OCI-LY7 (cell line): ENCODE results near the gene JAZF1. TPM values are rescaled to one million over a fixed set of nuclear protein-coding genes. Genes with fewer than 3 reads are reported as not detected.

Experiments used
- BruUV-seq: library from RNA; stranded (reverse); fragments of 400-500 nt; replicated peaks from 2 replicates; lab custom pipeline; 2021; lab: Mats Ljungman, UMichigan
- CTCF ChIA-PET: fragments of 300-600 bp; sonication (Branson Sonifier 250); formaldehyde crosslinking; loops from one replicate; lab custom pipeline; 2022; ENCODE audit warnings: antibody characterized with exemption; ENCODE audit not compliant: unreplicated experiment; lab: Charles Lee
- POLR2A ChIA-PET: fragments of 300-600 bp; sonication (Branson Sonifier 250); formaldehyde crosslinking; loops from one replicate; lab custom pipeline; 2022; ENCODE audit warnings: antibody characterized with exemption; lab: Charles Lee
- DNase-seq: peaks from one replicate; pipeline ENCODE4 v3.0.0-alpha.2; 2015; ENCODE audit warnings: low spot score
- H2AFZ ChIP-seq: fragments of 200-600 bp; sonication (generic), shearing (Covaris generic); 2 replicates; pipeline ENCODE4 v1.6.1; 2014; ENCODE audit warnings: mild to moderate bottlenecking, antibody characterized with exemption, low read length, moderate library complexity
- H3K27ac ChIP-seq: fragments of 200-600 bp; sonication (generic); 2 replicates; pipeline ENCODE4 v1.5.1; 2014; ENCODE audit warnings: mixed run types, low read depth, mild to moderate bottlenecking, moderate library complexity, low read length, inconsistent platforms; ENCODE audit not compliant: poor library complexity, severe bottlenecking
- H3K36me3 ChIP-seq: fragments of 200-600 bp; sonication (generic); 2 replicates; pipeline ENCODE4 v1.6.1; 2014; ENCODE audit warnings: mild to moderate bottlenecking, antibody characterized with exemption, low read length, moderate library complexity, mixed read lengths; ENCODE audit not compliant: insufficient read depth
- H3K4me1 ChIP-seq: fragments of 200-600 bp; sonication (generic); 2 replicates; pipeline ENCODE4 v1.5.1; 2014; ENCODE audit warnings: mild to moderate bottlenecking, low read length; ENCODE audit not compliant: insufficient read depth, poor library complexity, severe bottlenecking
- H3K4me2 ChIP-seq: fragments of 200-600 bp; sonication (generic); 2 replicates; pipeline ENCODE4 v1.6.1; 2014; ENCODE audit warnings: mild to moderate bottlenecking, low read length
- H3K4me3 ChIP-seq: fragments of 200-600 bp; sonication (generic); 2 replicates; pipeline ENCODE4 v1.5.1; 2014; ENCODE audit warnings: mild to moderate bottlenecking, low read depth, low read length; ENCODE audit not compliant: poor library complexity, severe bottlenecking
- H3K79me2 ChIP-seq: fragments of 200-600 bp; sonication (generic); 2 replicates; pipeline ENCODE4 v1.6.1; 2016; ENCODE audit warnings: low read depth, mild to moderate bottlenecking, low read length, moderate library complexity, mixed read lengths; ENCODE audit not compliant: insufficient read depth
- H3K9me2 ChIP-seq: fragments of 200-600 bp; sonication (generic); 2 replicates; pipeline ENCODE4 v1.6.1; 2016; ENCODE audit warnings: mild to moderate bottlenecking, low read length, mixed read lengths; ENCODE audit not compliant: insufficient read depth
- H3K9me3 ChIP-seq: fragments of 200-600 bp; sonication (generic); 2 replicates; pipeline ENCODE4 v1.6.1; 2014; ENCODE audit warnings: mild to moderate bottlenecking, mixed run types, low read length, mixed read lengths
- H4K20me1 ChIP-seq: fragments of 200-600 bp; sonication (generic); 2 replicates; pipeline ENCODE4 v1.6.1; 2014; ENCODE audit warnings: mild to moderate bottlenecking, antibody characterized with exemption, low read length, moderate library complexity, mixed read lengths; ENCODE audit not compliant: insufficient read depth
- CTCF ChIP-seq: fragments of 200-600 bp; sonication (generic); conservative IDR thresholded peaks from 2 replicates; pipeline ENCODE4 v1.5.1; 2014; ENCODE audit warnings: mild to moderate bottlenecking, antibody characterized with exemption, low read length, moderate library complexity, mixed read lengths
- EZH2phosphoT487 ChIP-seq: fragments of 200-600 bp; sonication (generic); IDR thresholded peaks from 2 replicates; pipeline ENCODE4 v1.6.1; 2018; ENCODE audit warnings: low read depth, borderline replicate concordance, mild to moderate bottlenecking, mixed run types, antibody characterized with exemption, low read length, moderate library complexity, mixed read lengths
- intact Hi-C: fragments of 100-400 bp; cut with micrococcal nuclease; formaldehyde crosslinking; loops from one replicate; pipeline ENCODE4 v1.10.0; 2022; ENCODE audit not compliant: unreplicated experiment
- total RNA-seq, 2 experiments: library from RNA; depleted of rRNA in 1 of 2; stranded (reverse); fragments of >200 nt in 1 of 2; shearing (Covaris generic) in 1 of 2; gene quantifications; 2 replicates each; pipeline ENCODE4 v1.2.3, GENCODE V29; 2014 to 2022

Gene JAZF1
- total RNA-seq, 2 experiments from 2014 or later, result 6.3 to 25.0 TPM

GRCh38 chr7:27917119-27917518 is 263.5 kb downstream of the JAZF1 start:
- Histone ChIP-seq H3K4me3 (no peak overlapping the region), H2AFZ (no peak overlapping the region; the same call in 1 of the 2 replicates), H3K27ac (no peak overlapping the region), H3K4me2 (0 out of 2 replicates have a peak overlapping the region, but pooled peaks have one; percentile 87), H3K4me1 (peaks cover 47% of the 10 kb centered on the region), H3K79me2 (peaks cover 20% of the 10 kb centered on the region; the same call in 1 of the 2 replicates), H3K9me3 (peaks cover 4% of the 10 kb centered on the region; the same call in 1 of the 2 replicates), H3K36me3 (peaks cover 6% of the 10 kb centered on the region; the same call in 1 of the 2 replicates), H3K9me2 (no peaks in the 10 kb centered on the region), H4K20me1 (no peaks in the 10 kb centered on the region)
- DNase-seq, result no peak
- ChIA-PET POLR2A (interaction anchor here (1.9 kb wide), 1 partner anchor 13 kb away, joined by 4 read pairs; no protein-coding TSS in a partner anchor), CTCF (no interaction called here)
- no TSS peak for BruUV-seq
- TF ChIP-seq EZH2phosphoT487, result no peak
- no peak for TF ChIP-seq CTCF
- intact Hi-C loops, result no loop called here

- H3K27ac ChIP-seq, result no peak overlapping the region
- TF ChIP-seq EZH2phosphoT487 (no peak), CTCF (no peak)
- H3K36me3 ChIP-seq, result peaks cover 6% of the 10 kb centered on the region; the same call in 1 of the 2 replicates
- peaks cover 13% of the 10 kb centered on the region; the same call in 1 of the 2 replicates for H3K79me2 ChIP-seq
- H4K20me1 ChIP-seq, result no peaks in the 10 kb centered on the region
- H3K4me3 ChIP-seq, result no peak overlapping the region
- POLR2A ChIA-PET, result no interaction called here
- no peak overlapping the region for H2AFZ ChIP-seq
- BruUV-seq, result no TSS peak
- DNase-seq, result no peak
- no peak overlapping the region for H3K4me2 ChIP-seq
- H3K9me2 ChIP-seq, result no peaks in the 10 kb centered on the region
- H3K4me1 ChIP-seq, result peaks cover 40% of the 10 kb centered on the region
- peaks cover 4% of the 10 kb centered on the region; the same call in 1 of the 2 replicates for H3K9me3 ChIP-seq
- intact Hi-C loops, result no loop called here
- CTCF ChIA-PET, result no interaction called here
Measured at GRCh38 chr7:27916372-27916771, 264.2 kb downstream of the JAZF1 start.

- DNase-seq, result no peak
- Histone ChIP-seq H3K9me2 (no peaks in the 10 kb centered on the region), H2AFZ (no peak overlapping the region), H3K27ac (no peak overlapping the region), H3K79me2 (peaks cover 6% of the 10 kb centered on the region; the same call in 1 of the 2 replicates), H3K4me2 (no peak overlapping the region), H3K4me1 (peaks cover 21% of the 10 kb centered on the region), H3K36me3 (peaks cover 6% of the 10 kb centered on the region; the same call in 1 of the 2 replicates), H4K20me1 (no peaks in the 10 kb centered on the region), H3K9me3 (peaks cover 4% of the 10 kb centered on the region; the same call in 1 of the 2 replicates), H3K4me3 (no peak overlapping the region)
- ChIA-PET CTCF (no interaction called here), POLR2A (no interaction called here)
- no TSS peak for BruUV-seq
- TF ChIP-seq EZH2phosphoT487 (no peak), CTCF (no peak)
- intact Hi-C loops, result no loop called here
Measured at GRCh38 chr7:27914409-27914808, 266.2 kb downstream of the JAZF1 start.
